IMR-90 (cell line): ENCODE results near the gene NUTM1. TPM values are rescaled to one million over a fixed set of nuclear protein-coding genes. Genes with fewer than 3 reads are reported as not detected.

Experiments used
- ATAC-seq: fragments of 200-7000 bp; cut with Tn5 transposase; 2 replicates; pipeline ENCODE4 v1.9.1; 2020; ENCODE audit warnings: low read depth, mild to moderate bottlenecking, moderate library complexity
- BruUV-seq: library from RNA; stranded (reverse); fragments of 400-500 nt; replicated peaks from 2 replicates; lab custom pipeline; 2021; lab: Mats Ljungman, UMichigan
- CTCF ChIA-PET: fragments of 300-600 bp; formaldehyde crosslinking; extraction: SDS; loops from one replicate; lab custom pipeline; 2021; ENCODE audit warnings: antibody characterized with exemption; lab: Yijun Ruan, JAX
- POLR2A ChIA-PET: fragments of 300-600 bp; sonication (Branson Sonifier 250); formaldehyde crosslinking; loops from one replicate; lab custom pipeline; 2022; ENCODE audit warnings: antibody characterized with exemption; ENCODE audit not compliant: unreplicated experiment; lab: Charles Lee
- DNase-seq: peaks from one replicate; pipeline ENCODE4 v3.0.0; 2013
- H2AFZ ChIP-seq: replicated peaks from 2 replicates; pipeline ENCODE3; 2013; ENCODE audit warnings: low read length, mild to moderate bottlenecking; ENCODE audit not compliant: poor library complexity
- H2AK5ac ChIP-seq: 2 replicates; pipeline ENCODE4 v1.6.1; 2013; ENCODE audit warnings: low read depth, low read length, inconsistent platforms
- H2AK9ac ChIP-seq: replicated peaks from 2 replicates; pipeline ENCODE3; 2013; ENCODE audit warnings: mild to moderate bottlenecking, low read depth, low read length, moderate library complexity; ENCODE audit not compliant: poor library complexity
- H2BK120ac ChIP-seq: 2 replicates; pipeline ENCODE4 v1.6.1; 2013; ENCODE audit warnings: low read depth, low read length, inconsistent platforms
- H2BK15ac ChIP-seq: 3 replicates; pipeline ENCODE4 v1.6.1; 2013; ENCODE audit warnings: low read depth, low read length, inconsistent platforms
- H2BK20ac ChIP-seq: 2 replicates; pipeline ENCODE4 v1.6.1; 2013; ENCODE audit warnings: low read depth, mild to moderate bottlenecking, inconsistent platforms, low read length, moderate library complexity
- H2BK5ac ChIP-seq: 2 replicates; pipeline ENCODE4 v1.6.1; 2013; ENCODE audit warnings: mild to moderate bottlenecking, low read depth, low read length, inconsistent platforms; ENCODE audit not compliant: poor library complexity, severe bottlenecking
- H3K14ac ChIP-seq: replicated peaks from 2 replicates; pipeline ENCODE4 v1.6.1; 2013; ENCODE audit warnings: low read depth, low read length, inconsistent platforms
- H3K18ac ChIP-seq: 2 replicates; pipeline ENCODE4 v1.6.1; 2013; ENCODE audit warnings: low read depth, low read length, control low read depth
- H3K23ac ChIP-seq: 2 replicates; pipeline ENCODE4 v1.6.1; 2013; ENCODE audit warnings: low read depth, low read length, inconsistent platforms
- H3K27ac ChIP-seq: 2 replicates; pipeline ENCODE4 v1.5.1; 2013; ENCODE audit warnings: mild to moderate bottlenecking, control low read depth, low read length; ENCODE audit not compliant: insufficient read depth
- H3K27me3 ChIP-seq: 2 replicates; pipeline ENCODE4 v1.6.1; 2013; ENCODE audit warnings: low read length; ENCODE audit not compliant: control insufficient read depth, insufficient read depth
- H3K36me3 ChIP-seq: 2 replicates; pipeline ENCODE4 v1.6.1; 2013; ENCODE audit warnings: low read length, mixed read lengths; ENCODE audit not compliant: control insufficient read depth, insufficient read depth
- H3K4ac ChIP-seq: 2 replicates; pipeline ENCODE4 v1.6.1; 2013; ENCODE audit warnings: low read depth, low read length, inconsistent platforms
- H3K4me1 ChIP-seq: 2 replicates; pipeline ENCODE4 v1.6.1; 2013; ENCODE audit warnings: low read length, mixed read lengths; ENCODE audit not compliant: control insufficient read depth, insufficient read depth
- H3K4me2 ChIP-seq: 2 replicates; pipeline ENCODE4 v1.6.1; 2013; ENCODE audit warnings: low read depth, mild to moderate bottlenecking, control low read depth, low read length, moderate library complexity
- H3K4me3 ChIP-seq: 2 replicates; pipeline ENCODE4 v1.5.1; 2013; ENCODE audit warnings: low read depth, mild to moderate bottlenecking, control low read depth, low read length, moderate library complexity; ENCODE audit not compliant: insufficient read depth
- H3K56ac ChIP-seq: 2 replicates; pipeline ENCODE4 v1.6.1; 2013; ENCODE audit warnings: low read length, inconsistent platforms; ENCODE audit not compliant: insufficient read depth; ENCODE audit errors: extremely low read depth
- H3K79me1 ChIP-seq, 2 experiments: 2 replicates each; pipeline ENCODE4 v1.6.1; 2013; ENCODE audit warnings: low read length in 2 of 2, inconsistent platforms in 1 of 2, low read depth in 1 of 2
- H3K9ac ChIP-seq: 2 replicates; pipeline ENCODE4 v1.6.1; 2013; ENCODE audit warnings: low read depth, low read length, control low read depth
- H3K9me1 ChIP-seq: 2 replicates; pipeline ENCODE4 v1.6.1; 2013; ENCODE audit warnings: low read length, inconsistent platforms; ENCODE audit not compliant: insufficient read depth
- H3K9me3 ChIP-seq: 2 replicates; pipeline ENCODE4 v1.6.1; 2013; ENCODE audit warnings: low read length; ENCODE audit not compliant: control insufficient read depth, insufficient read depth
- H4K20me1 ChIP-seq: 2 replicates; pipeline ENCODE4 v1.6.1; 2013; ENCODE audit warnings: low read length, inconsistent platforms; ENCODE audit not compliant: insufficient read depth
- H4K5ac ChIP-seq: 2 replicates; pipeline ENCODE4 v1.6.1; 2013; ENCODE audit warnings: mild to moderate bottlenecking, low read depth, low read length, control low read depth
- H4K8ac ChIP-seq, 2 experiments: 2 replicates each; pipeline ENCODE4 v1.6.1; 2013; ENCODE audit warnings: low read depth in 2 of 2, low read length in 2 of 2, control low read depth in 1 of 2, inconsistent platforms in 1 of 2
- H4K91ac ChIP-seq: 2 replicates; pipeline ENCODE4 v1.6.1; 2013; ENCODE audit warnings: low read depth, low read length, inconsistent platforms; ENCODE audit not compliant: insufficient read depth
- FOS ChIP-seq: fragments of 150-350 bp; IDR thresholded peaks from 2 replicates; pipeline ENCODE4 v1.6.1; 2016; ENCODE audit warnings: low read depth, low read length
- NFE2L2 ChIP-seq: fragments of 150-350 bp; IDR thresholded peaks from 2 replicates; pipeline ENCODE4 v1.6.1; 2016; ENCODE audit warnings: low read depth, mild to moderate bottlenecking, low read length
- RFX5 ChIP-seq: IDR thresholded peaks from 2 replicates; pipeline ENCODE4 v1.8.0; 2012; ENCODE audit warnings: low read depth, mild to moderate bottlenecking, low read length, moderate library complexity
- WGBS, 2 experiments: methylation state at CpG; one replicate each; pipeline versions ENCODE4 v1.1.5 to v1.1.7; 2013; ENCODE audit warnings: missing lambda C conversion rate in 2 of 2; ENCODE audit not compliant: insufficient read length in 1 of 2; ENCODE audit errors: extremely low coverage in 2 of 2; 5-methylcytosine and 5-hydroxymethylcytosine counted together
- dilution Hi-C: fragments of 300-500 bp; cut with HindIII; formaldehyde crosslinking; loops from one replicate; pipeline ENCODE4 v1.14.3; 2018; ENCODE audit warnings: low sequenced_read_pairs; ENCODE audit not compliant: unreplicated experiment
- in situ Hi-C: fragments of 300-500 bp; cut with MboI; formaldehyde crosslinking; loops from 3 replicates; pipeline ENCODE4 v1.14.3; 2019; ENCODE audit warnings: low sequenced_read_pairs, inconsistent platforms, mixed read lengths
- intact Hi-C: fragments of 100-400 bp; cut with micrococcal nuclease; formaldehyde crosslinking; loops from 2 replicates; pipeline ENCODE4 v1.10.0; 2022
- polyA plus RNA-seq, 3 experiments: library from polyadenylated mRNA; depleted of rRNA; stranded (reverse); fragments of >200 nt; gene quantifications; 2 replicates each; pipeline ENCODE4 v1.2.3, GENCODE V29; 2012; ENCODE audit warnings: low replicate concordance in 1 of 3
- total RNA-seq: library from RNA; depleted of rRNA; stranded (reverse); fragments of >200 nt; gene quantifications from 2 replicates; pipeline ENCODE4 v1.2.3, GENCODE V29; 2012
- TF ChIP-seq, protein P1 (sequence below): fragments of 150-350 bp; IDR thresholded peaks from 2 replicates; pipeline ENCODE4 v1.6.1; 2017; ENCODE audit warnings: mild to moderate bottlenecking, antibody characterized with exemption, low read length, low read depth

NUTM1 gene
- total and polyA plus RNA-seq, 2 of the 4 experiments (the other 2 are of a cell fraction), result not detected

DNA sequence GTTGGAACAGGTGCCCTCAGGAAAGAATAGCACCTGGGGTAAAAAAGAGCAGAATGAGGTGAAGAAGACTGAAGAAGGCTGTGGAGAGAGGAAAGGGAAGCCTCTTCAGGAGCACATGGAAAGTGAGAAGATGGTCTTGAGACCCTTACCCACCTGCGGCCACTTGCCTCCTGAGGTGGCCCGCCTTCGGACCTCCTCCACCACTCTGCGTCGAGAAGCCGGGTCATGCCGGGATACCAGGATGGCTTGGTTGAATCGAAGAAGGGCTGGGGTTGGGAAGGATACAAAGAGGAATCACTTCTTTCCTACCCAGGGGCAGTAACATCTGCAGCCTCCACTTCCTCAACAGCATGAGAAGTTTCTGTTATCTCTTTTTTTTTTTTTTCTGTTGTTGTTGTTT lies 20.9 kb downstream of the NUTM1 start:
- no peak overlapping the region for H2BK15ac ChIP-seq
- BruUV-seq, result no TSS peak

More for the DNA sequence above, 20.9 kb downstream of the NUTM1 start:
- ChIA-PET CTCF (interaction anchor here (0.7 kb wide), 1 partner anchor 217 kb away, joined by 3 read pairs; no protein-coding TSS in a partner anchor), POLR2A (no interaction called here)
- Histone ChIP-seq H3K79me1 (peaks cover 23 to 39% of the 10 kb centered on the region in 2 experiments), H3K36me3 (peaks cover 23% of the 10 kb centered on the region), H2AFZ (no peak overlapping the region), H3K56ac (no peak overlapping the region), H4K91ac (no peak overlapping the region), H2BK5ac (no peak overlapping the region), H4K5ac (no peak overlapping the region), H3K27ac (no peak overlapping the region), H2BK20ac (no peak overlapping the region), H4K8ac (no peak overlapping the region), H2AK5ac (no peak overlapping the region), H2AK9ac (no peak overlapping the region), H3K9me3 (no peaks in the 10 kb centered on the region), H3K4me1 (0 out of 2 replicates have a peak, but pooled peaks cover 3% of the 10 kb centered on the region), H3K18ac (no peak overlapping the region), H3K9me1 (peaks cover 10% of the 10 kb centered on the region), H3K9ac (no peak overlapping the region), H3K4ac (no peak overlapping the region), H3K27me3 (no peaks in the 10 kb centered on the region), H3K14ac (no peak overlapping the region), H3K4me2 (no peak overlapping the region), H3K23ac (no peak overlapping the region), H3K4me3 (no peak overlapping the region), H2BK120ac (no peak overlapping the region), H4K20me1 (peaks cover 8% of the 10 kb centered on the region; the same call in 1 of the 2 replicates)
- in situ Hi-C loops (loop anchor here (10.0 kb wide), 1 partner anchor 259 kb away; the partner anchor contains the start of genes EMC7 and PGBD4), intact Hi-C loops (loop anchor here (10.0 kb wide), 1 partner anchor 299 kb away; no protein-coding TSS in a partner anchor), dilution Hi-C loops (no loop called here)
- no peak for TF ChIP-seq FOS
- no peak for TF ChIP-seq NFE2L2
- no peak for TF ChIP-seq RFX5
- TF ChIP-seq, protein P1, sequence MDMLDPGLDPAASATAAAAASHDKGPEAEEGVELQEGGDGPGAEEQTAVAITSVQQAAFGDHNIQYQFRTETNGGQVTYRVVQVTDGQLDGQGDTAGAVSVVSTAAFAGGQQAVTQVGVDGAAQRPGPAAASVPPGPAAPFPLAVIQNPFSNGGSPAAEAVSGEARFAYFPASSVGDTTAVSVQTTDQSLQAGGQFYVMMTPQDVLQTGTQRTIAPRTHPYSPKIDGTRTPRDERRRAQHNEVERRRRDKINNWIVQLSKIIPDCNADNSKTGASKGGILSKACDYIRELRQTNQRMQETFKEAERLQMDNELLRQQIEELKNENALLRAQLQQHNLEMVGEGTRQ, result no peak
- WGBS, 2 experiments, result no CpG with 5 or more reads among the region's 8 CpGs
- DNase-seq (no peak), ATAC-seq (no peak)
